CD4-positive, CD25-positive, alpha-beta regulatory T cell (primary cell): ENCODE data around the gene RPL4. TPM values are rescaled to one million over a fixed set of nuclear protein-coding genes. Genes with fewer than 3 reads are reported as not detected.
A peak's percentile ranks its signal among the peaks of the same experiment; 100 is the strongest.
"Not testable (repeated sequence)": the region's sequence is repeated elsewhere in the genome, so short reads cannot be mapped to it uniquely, and the experiment has no call there.

Experiments
- ATAC-seq, 2 donors: fragments of 150-1000 bp; cut with Tn5 transposase; one replicate each; pipeline ENCODE4 v1.10.0; 2021; ENCODE audit warnings: low read depth in 2 of 2, moderate number of reproducible peaks in 2 of 2, moderate library complexity in 1 of 2
- DNase-seq, 3 donors: peaks; one replicate each; pipeline versions ENCODE4 v3.0.0 to v3.0.0-alpha.2; 2012 to 2022; ENCODE audit warnings: mixed read lengths in 1 of 3
- H3K27ac ChIP-seq: one replicate; pipeline ENCODE4 v1.7.0; 2013; ENCODE audit warnings: mild to moderate bottlenecking, low read length; ENCODE audit not compliant: insufficient read depth, poor library complexity, severe bottlenecking
- H3K27me3 ChIP-seq: one replicate; pipeline ENCODE4 v1.7.0; 2013; ENCODE audit warnings: low read length; ENCODE audit not compliant: control insufficient read depth, insufficient read depth
- H3K36me3 ChIP-seq: one replicate; pipeline ENCODE4 v1.7.0; 2013; ENCODE audit warnings: mild to moderate bottlenecking, low read length, moderate library complexity; ENCODE audit not compliant: control insufficient read depth, insufficient read depth
- H3K4me1 ChIP-seq: 2 replicates; pipeline ENCODE4 v1.7.0; 2013; ENCODE audit warnings: mild to moderate bottlenecking, low read length; ENCODE audit not compliant: insufficient read depth, control insufficient read depth, poor library complexity, severe bottlenecking
- H3K4me3 ChIP-seq: one replicate; pipeline ENCODE4 v1.7.0; 2013; ENCODE audit warnings: low read depth, mild to moderate bottlenecking, low read length, moderate library complexity
- H3K9me3 ChIP-seq, 2 experiments: 1 replicate in 1 of 2; 2 replicates in 1 of 2; pipeline ENCODE4 v1.7.0; 2013; ENCODE audit warnings: low read length in 2 of 2, mild to moderate bottlenecking in 1 of 2, moderate library complexity in 1 of 2; ENCODE audit not compliant: control insufficient read depth in 2 of 2
- H3K27ac Mint-ChIP-seq, 3 donors: one replicate each; pipeline ENCODE4 v1.8.0; 2020 to 2022; ENCODE audit warnings: mild to moderate bottlenecking in 3 of 3, mixed read lengths in 3 of 3, moderate library complexity in 2 of 3
- H3K27me3 Mint-ChIP-seq: one replicate; pipeline ENCODE4 v1.8.0; 2022; ENCODE audit warnings: mild to moderate bottlenecking, mixed read lengths
- H3K36me3 Mint-ChIP-seq: one replicate; pipeline ENCODE4 v1.8.0; 2020; ENCODE audit warnings: mixed read lengths
- H3K4me1 Mint-ChIP-seq, 4 donors: one replicate each; pipeline ENCODE4 v1.8.0; 2020 to 2022; ENCODE audit warnings: mixed read lengths in 4 of 4, mild to moderate bottlenecking in 1 of 4
- H3K4me3 Mint-ChIP-seq, 4 donors: one replicate each; pipeline ENCODE4 v1.8.0; 2020 to 2022; ENCODE audit warnings: mild to moderate bottlenecking in 4 of 4, mixed read lengths in 4 of 4, moderate library complexity in 3 of 4
- H3K9me3 Mint-ChIP-seq, 7 donors: one replicate each; pipeline ENCODE4 v1.8.0; 2020 to 2022; ENCODE audit warnings: mixed read lengths in 7 of 7, mild to moderate bottlenecking in 3 of 7, moderate library complexity in 2 of 7
- polyA plus RNA-seq, 4 donors: library from polyadenylated mRNA; unstranded; fragments of 300-500 nt; fragmentation: Illumina TruSeq; gene quantifications; one replicate each; pipeline ENCODE4 v1.2.3, GENCODE V29; 2021
- total RNA-seq: library from RNA; stranded (reverse); gene quantifications from one replicate; pipeline ENCODE4 v1.2.3, GENCODE V29; 2022

RPL4 gene
- total and polyA plus RNA-seq, 5 donors from 2014 or later: 831 to 2,089 (median 1,298) TPM

- H3K27ac ChIP-seq: no peak overlapping the region
- Mint-ChIP-seq H3K27ac (peak overlapping the region; percentile 22 to 75 (median 68)), H3K27me3 (no peaks in the 10 kb centered on the region), H3K4me1 (peaks cover 4 to 33% (median 23%) of the 10 kb centered on the region in 4 donors), H3K4me3 (no peak overlapping the region), H3K9me3 (no peaks in the 10 kb centered on the region), H3K36me3 (peaks cover 22% of the 10 kb centered on the region)
- DNase-seq: no peak
- no peaks in the 10 kb centered on the region for H3K27me3 ChIP-seq
- ATAC-seq: no peak
- H3K4me1 ChIP-seq: peaks cover 2% of the 10 kb centered on the region
- H3K9me3 ChIP-seq: no peaks in the 10 kb centered on the region
- H3K36me3 ChIP-seq: peaks cover 14% of the 10 kb centered on the region
- H3K4me3 ChIP-seq: no peak overlapping the region
Observed at GRCh38 chr15:66477011-66477410, 27.6 kb downstream of the RPL4 start.

GRCh38 chr15:66476535-66476934, 28.1 kb downstream of the RPL4 start:
- H3K9me3 Mint-ChIP-seq: no peaks in the 10 kb centered on the region
- no peaks in the 10 kb centered on the region for H3K9me3 ChIP-seq
- no peak overlapping the region for H3K4me3 ChIP-seq
- peak overlapping the region; percentile 68 to 85 (median 75) for H3K27ac Mint-ChIP-seq
- ATAC-seq (no peak), DNase-seq (no peak)
- H3K27me3 Mint-ChIP-seq: no peaks in the 10 kb centered on the region
- no peak overlapping the region for H3K27ac ChIP-seq
- no peak overlapping the region for H3K4me3 Mint-ChIP-seq
- H3K4me1 Mint-ChIP-seq: peaks cover 4 to 37% (median 25%) of the 10 kb centered on the region in 4 donors
- no peaks in the 10 kb centered on the region for H3K27me3 ChIP-seq
- peaks cover 9% of the 10 kb centered on the region for H3K36me3 ChIP-seq
- H3K36me3 Mint-ChIP-seq: peaks cover 18% of the 10 kb centered on the region
- H3K4me1 ChIP-seq: peaks cover 5% of the 10 kb centered on the region

GRCh38 chr15:66474963-66475362, 29.7 kb downstream of the RPL4 start:
- H3K4me1 ChIP-seq: peaks cover 12% of the 10 kb centered on the region
- H3K27ac Mint-ChIP-seq: peak overlapping the region; percentile 3 to 75 (median 59)
- H3K27me3 Mint-ChIP-seq: no peaks in the 10 kb centered on the region
- ATAC-seq (no peak), DNase-seq (no peak)
- peaks cover 17 to 48% (median 34%) of the 10 kb centered on the region in 4 donors for H3K4me1 Mint-ChIP-seq
- H3K9me3 Mint-ChIP-seq: no peaks in the 10 kb centered on the region
- peaks cover 8% of the 10 kb centered on the region for H3K36me3 Mint-ChIP-seq
- H3K4me3 ChIP-seq: no peak overlapping the region
- no peak overlapping the region for H3K27ac ChIP-seq
- H3K27me3 ChIP-seq: no peaks in the 10 kb centered on the region
- no peak overlapping the region for H3K4me3 Mint-ChIP-seq
- no peaks in the 10 kb centered on the region for H3K36me3 ChIP-seq
- H3K9me3 ChIP-seq: no peaks in the 10 kb centered on the region

GRCh38 chr15:66474135-66474534, 30.5 kb downstream of the RPL4 start:
- Histone ChIP-seq H3K27ac (no peak overlapping the region), H3K9me3 (no peaks in the 10 kb centered on the region), H3K4me3 (no peak overlapping the region), H3K27me3 (no peaks in the 10 kb centered on the region), H3K4me1 (peaks cover 12% of the 10 kb centered on the region), H3K36me3 (no peaks in the 10 kb centered on the region)
- Mint-ChIP-seq H3K27me3 (no peaks in the 10 kb centered on the region), H3K9me3 (no peaks in the 10 kb centered on the region), H3K36me3 (peaks cover 4% of the 10 kb centered on the region), H3K27ac (peak overlapping the region in 2 of 3 donors; percentile 56 to 75), H3K4me3 (no peak overlapping the region), H3K4me1 (peaks cover 17 to 48% (median 37%) of the 10 kb centered on the region in 4 donors)
- no peak for DNase-seq
- no peak for ATAC-seq

- Histone ChIP-seq H3K4me3 (peak overlapping the region; percentile 67), H3K4me1 (peaks cover 12% of the 10 kb centered on the region), H3K27me3 (no peaks in the 10 kb centered on the region), H3K9me3 (no peaks in the 10 kb centered on the region), H3K36me3 (no peaks in the 10 kb centered on the region), H3K27ac (peak overlapping the region; percentile 65)
- peak; percentile 85 to 86 for ATAC-seq
- H3K36me3 Mint-ChIP-seq: peaks cover 4% of the 10 kb centered on the region
- H3K4me3 Mint-ChIP-seq: peak overlapping the region; percentile 58 to 88 (median 80)
- H3K4me1 Mint-ChIP-seq: peaks cover 17 to 46% (median 37%) of the 10 kb centered on the region in 4 donors
- peak overlapping the region; percentile 89 to 99 (median 90) for H3K27ac Mint-ChIP-seq
- DNase-seq: peak; percentile 17 to 88 (median 78)
- H3K9me3 Mint-ChIP-seq: no peaks in the 10 kb centered on the region
- H3K27me3 Mint-ChIP-seq: no peaks in the 10 kb centered on the region
Observed at GRCh38 chr15:66472176-66472999, 32.3 kb downstream of the RPL4 start.

DNA sequence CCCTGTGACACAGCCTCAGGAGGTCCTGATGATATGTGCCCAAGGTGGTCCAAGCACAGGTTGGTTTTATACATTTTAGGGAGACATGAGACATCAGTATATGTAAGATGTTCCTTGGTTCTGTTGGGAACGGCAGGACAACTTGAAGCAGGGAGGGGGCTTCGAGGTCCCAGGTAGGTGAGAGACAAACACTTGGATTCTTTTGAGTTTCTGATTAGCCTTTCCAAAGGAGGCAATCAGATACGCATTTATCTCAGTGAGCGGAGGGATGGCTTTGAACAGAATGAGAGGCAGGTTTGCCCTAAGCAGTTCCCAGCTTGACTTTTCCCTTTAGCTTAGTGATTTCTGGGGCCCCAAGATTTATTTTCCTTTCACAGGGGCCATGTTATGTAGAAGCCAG, 33.8 kb downstream of the RPL4 start:
- not testable (repeated sequence) for H3K9me3 Mint-ChIP-seq, DNase-seq, H3K27me3 Mint-ChIP-seq, H3K27me3 ChIP-seq, H3K4me3 ChIP-seq, ATAC-seq, H3K36me3 Mint-ChIP-seq, H3K9me3 ChIP-seq, H3K27ac ChIP-seq, H3K36me3 ChIP-seq
- peaks cover 17 to 43% (median 28%) of the 10 kb centered on the region in 4 donors for H3K4me1 Mint-ChIP-seq
- H3K4me1 ChIP-seq: peaks cover 12% of the 10 kb centered on the region
- peak overlapping the region; percentile 88 to 90 (median 89) for H3K27ac Mint-ChIP-seq
- peak overlapping the region in 2 of 4 donors; percentile 30 to 88 for H3K4me3 Mint-ChIP-seq

GRCh38 chr15:66467162-66468040, 37.3 kb downstream of the RPL4 start:
- H3K36me3 ChIP-seq, ATAC-seq, H3K9me3 Mint-ChIP-seq, H3K4me3 ChIP-seq, DNase-seq, H3K27me3 Mint-ChIP-seq, H3K27me3 ChIP-seq, H3K27ac ChIP-seq, H3K4me3 Mint-ChIP-seq, H3K9me3 ChIP-seq: not testable (repeated sequence)
- H3K4me1 ChIP-seq: peaks cover 10% of the 10 kb centered on the region
- peaks cover 10 to 30% (median 23%) of the 10 kb centered on the region in 4 donors for H3K4me1 Mint-ChIP-seq
- H3K27ac Mint-ChIP-seq: peak overlapping the region in 2 of 3 donors; percentile 49 to 60
- H3K36me3 Mint-ChIP-seq: peaks cover 17% of the 10 kb centered on the region
